Kidney epithelial cell (primary cell): ENCODE data around the gene CARD18. TPM values are rescaled to one million over a fixed set of nuclear protein-coding genes. Genes with fewer than 3 reads are reported as not detected.
"Not testable (repeated sequence)": the region's sequence is repeated elsewhere in the genome, so short reads cannot be mapped to it uniquely, and the experiment has no call there.

Experiments
- DNase-seq: peaks from one replicate; pipeline ENCODE4 v3.0.0-alpha.2; 2010; ENCODE audit warnings: low read depth
- H3K27me3 ChIP-seq: 2 replicates; pipeline ENCODE4 v1.6.0; 2011; ENCODE audit warnings: low read length; ENCODE audit not compliant: control insufficient read depth, insufficient read depth
- H3K36me3 ChIP-seq: 2 replicates; pipeline ENCODE4 v1.5.1; 2011; ENCODE audit warnings: low read length; ENCODE audit not compliant: control insufficient read depth, insufficient read depth
- H3K4me3 ChIP-seq: 2 replicates; pipeline ENCODE4 v1.5.1; 2011; ENCODE audit warnings: low read depth, mild to moderate bottlenecking, control low read depth, low read length
- total RNA-seq: library from RNA; depleted of rRNA; stranded (reverse); fragments of >200 nt; gene quantifications from 2 replicates; pipeline ENCODE4 v1.2.3, GENCODE V29; 2015
- TF ChIP-seq, protein P1 (sequence below): IDR thresholded peaks from 2 replicates; pipeline ENCODE4 v1.5.1; 2011; ENCODE audit warnings: mild to moderate bottlenecking, moderate library complexity, low read length, control low read depth, inconsistent platforms; ENCODE audit not compliant: insufficient read depth, poor library complexity, severe bottlenecking

Gene CARD18
- total RNA-seq, 1 donor from 2014 or later: not detected

DNA sequence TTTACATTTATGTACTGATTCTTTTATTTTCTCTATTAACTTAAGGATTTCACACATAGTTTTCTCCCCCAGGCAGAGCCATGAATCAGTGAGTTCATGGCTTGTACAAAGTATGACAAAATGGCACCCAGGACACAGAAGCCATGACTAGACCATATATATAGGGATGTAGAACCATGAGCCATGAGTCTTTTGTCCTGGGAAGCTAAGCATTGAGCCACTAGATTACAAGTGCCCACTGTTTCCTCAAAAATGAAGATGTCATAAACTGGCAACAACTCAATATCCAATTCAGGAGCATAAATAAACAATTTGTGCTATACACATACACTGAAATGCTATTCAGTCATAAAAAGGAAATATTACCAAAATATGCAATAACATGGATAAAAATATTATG is 36.2 kb downstream of the CARD18 start:
- no peaks in the 10 kb centered on the region for H3K27me3 ChIP-seq
- no peaks in the 10 kb centered on the region for H3K36me3 ChIP-seq
- DNase-seq: no peak
- TF ChIP-seq, protein P1, sequence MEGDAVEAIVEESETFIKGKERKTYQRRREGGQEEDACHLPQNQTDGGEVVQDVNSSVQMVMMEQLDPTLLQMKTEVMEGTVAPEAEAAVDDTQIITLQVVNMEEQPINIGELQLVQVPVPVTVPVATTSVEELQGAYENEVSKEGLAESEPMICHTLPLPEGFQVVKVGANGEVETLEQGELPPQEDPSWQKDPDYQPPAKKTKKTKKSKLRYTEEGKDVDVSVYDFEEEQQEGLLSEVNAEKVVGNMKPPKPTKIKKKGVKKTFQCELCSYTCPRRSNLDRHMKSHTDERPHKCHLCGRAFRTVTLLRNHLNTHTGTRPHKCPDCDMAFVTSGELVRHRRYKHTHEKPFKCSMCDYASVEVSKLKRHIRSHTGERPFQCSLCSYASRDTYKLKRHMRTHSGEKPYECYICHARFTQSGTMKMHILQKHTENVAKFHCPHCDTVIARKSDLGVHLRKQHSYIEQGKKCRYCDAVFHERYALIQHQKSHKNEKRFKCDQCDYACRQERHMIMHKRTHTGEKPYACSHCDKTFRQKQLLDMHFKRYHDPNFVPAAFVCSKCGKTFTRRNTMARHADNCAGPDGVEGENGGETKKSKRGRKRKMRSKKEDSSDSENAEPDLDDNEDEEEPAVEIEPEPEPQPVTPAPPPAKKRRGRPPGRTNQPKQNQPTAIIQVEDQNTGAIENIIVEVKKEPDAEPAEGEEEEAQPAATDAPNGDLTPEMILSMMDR: no peak
- H3K4me3 ChIP-seq: no peak overlapping the region

GRCh38 chr11:105102079-105102581 is 37.4 kb downstream of the CARD18 start:
- not testable (repeated sequence) for H3K4me3 ChIP-seq, DNase-seq, H3K36me3 ChIP-seq, H3K27me3 ChIP-seq

- TF ChIP-seq, protein P1: no peak
- Histone ChIP-seq H3K36me3 (no peaks in the 10 kb centered on the region), H3K27me3 (no peaks in the 10 kb centered on the region), H3K4me3 (no peak overlapping the region)
- DNase-seq: no peak
These were observed 38.5 kb downstream of the CARD18 start for GRCh38 chr11:105100981-105101630.

- TF ChIP-seq, protein P1: no peak
- Histone ChIP-seq H3K4me3 (no peak overlapping the region), H3K36me3 (no peaks in the 10 kb centered on the region), H3K27me3 (no peaks in the 10 kb centered on the region)
- no peak for DNase-seq
These were observed 39.4 kb downstream of the CARD18 start for GRCh38 chr11:105100206-105100605.

GRCh38 chr11:105099594-105099993 is 40.0 kb downstream of the CARD18 start:
- H3K27me3 ChIP-seq, H3K36me3 ChIP-seq, DNase-seq, H3K4me3 ChIP-seq: not testable (repeated sequence)

- Histone ChIP-seq H3K27me3 (no peaks in the 10 kb centered on the region), H3K36me3 (no peaks in the 10 kb centered on the region), H3K4me3 (no peak overlapping the region)
- TF ChIP-seq, protein P1: no peak
- no peak for DNase-seq
These were observed 47.0 kb downstream of the CARD18 start for GRCh38 chr11:105092256-105093239.

Other genes with a start within 250 kb of the CARD18 start
- not detected in 2 replicates for gene CASP12, start 241.3 kb downstream of the CARD18 start, total RNA-seq
- gene CASP4, start 171.2 kb downstream of the CARD18 start, total RNA-seq: 47.0 and 48.7 TPM in 2 replicates
- gene CASP5, start 116.6 kb downstream of the CARD18 start, total RNA-seq: not detected in 2 replicates
- gene CASP1, start 104.6 kb downstream of the CARD18 start, total RNA-seq: 0.07 and 0.33 TPM in 2 replicates
- gene CARD16, start 94.4 kb downstream of the CARD18 start, total RNA-seq: 3.5 TPM in 1 of 2 replicates, not detected in the other